ENCODE measurements around the gene NOG. TPM values are rescaled to one million over a fixed set of nuclear protein-coding genes. Genes with fewer than 3 reads are reported as not detected.

NOG gene
- total RNA-seq, 1 experiment from 2014 or later: 0.25 TPM

GRCh38 chr17:56602292-56603130 lies 9.0 kb downstream of the NOG start:
- RAD21 ChIA-PET (ENCODE audit: low non-redundant PET in 1 of 2, low total read pairs in 2 of 2, uncharacterized antibody in 2 of 2, unreplicated experiment in 2 of 2): no interaction called here
- no peak for DNase-seq (ENCODE audit: low read depth, low spot score)
- CTCF ChIA-PET: interaction anchor here (1.0 to 1.4 kb wide), 2 partner anchors 9 to 113 kb away, joined by 4 read pairs; partner anchors contain the start of gene NOG
- Histone ChIP-seq H3K4me1 (ENCODE audit: control insufficient read depth in 1 of 2, insufficient read depth in 2 of 2, low read length in 2 of 2) (peaks cover 0 to 3% of the 10 kb centered on the region in 2 experiments; a peak in 1 of 4 replicates), H3K36me3 (ENCODE audit: control insufficient read depth in 1 of 2, insufficient read depth in 2 of 2, low read length in 2 of 2) (no peaks in the 10 kb centered on the region), H2AFZ (ENCODE audit: low read depth, low read length, poor library complexity, severe bottlenecking) (no peak overlapping the region), H3K9ac (ENCODE audit: low read length) (no peak overlapping the region), H4K20me1 (ENCODE audit: insufficient read depth) (no peaks in the 10 kb centered on the region), H3K4me3 (replicated peaks in 1 of 2; ENCODE audit: low read depth in 1 of 2, low read length in 2 of 2) (no peak overlapping the region), H3K27me3 (ENCODE audit: insufficient read depth, low read length) (no peaks in the 10 kb centered on the region), H3K9me2 (ENCODE audit: insufficient read depth) (no peaks in the 10 kb centered on the region), H3K79me2 (ENCODE audit: insufficient read depth, low read length) (no peaks in the 10 kb centered on the region), H3K9me3 (ENCODE audit: control insufficient read depth in 1 of 2, insufficient read depth in 1 of 2, low read depth in 1 of 2, low read length in 2 of 2) (no peaks in the 10 kb centered on the region), H3K27ac (ENCODE audit: low read depth, low read length) (no peak overlapping the region), H3K4me2 (ENCODE audit: low read length) (no peak overlapping the region)
- intact Hi-C loops (cut with micrococcal nuclease): no loop called here
- BruUV-seq (replicated peaks): no TSS peak
- no peak for TF ChIP-seq JUND (IDR thresholded peaks at IDR 0.05)
- no peak for TF ChIP-seq POLR2A (IDR thresholded peaks at IDR 0.05; ENCODE audit: borderline replicate concordance, extremely low read depth, insufficient read depth, insufficient read length)
- POLR2A ChIA-PET: no interaction called here
- ATAC-seq: no peak

GRCh38 chr17:56603486-56604238 lies 10.2 kb downstream of the NOG start:
- ChIA-PET RAD21 (ENCODE audit: low non-redundant PET in 1 of 2, low total read pairs in 2 of 2, uncharacterized antibody in 2 of 2, unreplicated experiment in 2 of 2) (no interaction called here), CTCF (interaction anchor here (1.0 kb wide), 1 partner anchor 10 kb away, joined by 4 read pairs; the partner anchor contains the start of gene NOG)

More at GRCh38 chr17:56603486-56604238, 10.2 kb downstream of the NOG start:
- H3K36me3 ChIP-seq (ENCODE audit: control insufficient read depth in 1 of 2, insufficient read depth in 2 of 2, low read length in 2 of 2): no peaks in the 10 kb centered on the region
- TF ChIP-seq CBX3 (IDR thresholded peaks at IDR 0.05; ENCODE audit: low read depth) (no peak), RAD21 (IDR thresholded peaks at IDR 0.05; ENCODE audit: low read depth) (no peak), CEBPB (IDR thresholded peaks at IDR 0.05; ENCODE audit: low read depth) (no peak), REST (IDR thresholded peaks at IDR 0.05; ENCODE audit: low read depth) (no peak), FOSL1 (IDR thresholded peaks at IDR 0.05; ENCODE audit: low read depth) (no peak), ZFX (IDR thresholded peaks at IDR 0.05) (no peak), EZH2 (IDR thresholded peaks at IDR 0.05) (no peak), SP1 (IDR thresholded peaks at IDR 0.05; ENCODE audit: low read depth) (no peak), EGR1 (IDR thresholded peaks at IDR 0.05; ENCODE audit: low read depth) (no peak)
- no peak overlapping the region for H2AFZ ChIP-seq (ENCODE audit: low read depth, low read length, poor library complexity, severe bottlenecking)
- peaks cover 0 to 3% of the 10 kb centered on the region in 2 experiments; a peak in 1 of 4 replicates for H3K4me1 ChIP-seq (ENCODE audit: control insufficient read depth in 1 of 2, insufficient read depth in 2 of 2, low read length in 2 of 2)
- no TSS peak for BruUV-seq (replicated peaks)
- H4K20me1 ChIP-seq (ENCODE audit: insufficient read depth): no peaks in the 10 kb centered on the region
- H3K9ac ChIP-seq (ENCODE audit: low read length): no peak overlapping the region
- no peaks in the 10 kb centered on the region for H3K79me2 ChIP-seq (ENCODE audit: insufficient read depth, low read length)
- H3K27me3 ChIP-seq (ENCODE audit: insufficient read depth, low read length): no peaks in the 10 kb centered on the region
- no peak overlapping the region for H3K4me3 ChIP-seq (replicated peaks in 1 of 2; ENCODE audit: low read depth in 1 of 2, low read length in 2 of 2)
- H3K9me3 ChIP-seq (ENCODE audit: control insufficient read depth in 1 of 2, insufficient read depth in 1 of 2, low read depth in 1 of 2, low read length in 2 of 2): no peaks in the 10 kb centered on the region
- H3K27ac ChIP-seq (ENCODE audit: low read depth, low read length): no peak overlapping the region
- DNase-seq (ENCODE audit: low read depth, low spot score) (no peak), ATAC-seq (no peak)
- no peaks in the 10 kb centered on the region for H3K9me2 ChIP-seq (ENCODE audit: insufficient read depth)
- H3K4me2 ChIP-seq (ENCODE audit: low read length): no peak overlapping the region
- POLR2A ChIA-PET: no interaction called here
- intact Hi-C loops (cut with micrococcal nuclease): no loop called here
